Measurements from ENCODE around the gene KCP. TPM values are rescaled to one million over a fixed set of nuclear protein-coding genes. Genes with fewer than 3 reads are reported as not detected.

KCP gene
- polyA plus RNA-seq, 1 of the 3 experiments (the other 2 are of a cell fraction), result not detected

DNA sequence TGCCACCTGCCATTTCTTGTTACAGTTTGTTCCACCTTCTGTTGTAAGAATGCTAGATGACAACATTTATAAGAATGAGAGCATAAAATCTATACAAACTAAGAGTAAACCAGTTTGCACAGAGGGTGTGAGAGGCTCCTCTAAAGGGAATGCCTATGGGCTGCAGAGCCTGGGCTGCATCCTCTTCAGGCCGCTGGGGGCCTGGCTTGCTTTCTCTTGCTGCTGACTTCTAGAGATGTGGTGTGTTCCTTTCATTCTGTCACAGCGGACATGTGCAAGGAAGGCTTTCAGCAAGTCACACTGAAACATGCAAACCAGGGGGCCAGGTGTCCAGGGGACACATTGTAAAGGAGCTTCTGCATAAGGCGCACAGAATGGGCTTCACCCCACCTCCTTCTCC, 55.0 kb downstream of the KCP start:
- H3K27ac ChIP-seq (ENCODE audit: low read depth in 2 of 2, low read length in 1 of 2), result no peak overlapping the region
- H3K9me2 ChIP-seq, result no peaks in the 10 kb centered on the region
- H3F3A ChIP-seq (replicated peaks; ENCODE audit: insufficient read depth), result peaks cover 47% of the 10 kb centered on the region
- H3K4me1 ChIP-seq (ENCODE audit: control insufficient read depth in 1 of 2, insufficient read depth in 2 of 2, low read depth in 1 of 2, low read length in 1 of 2), result peaks cover 0 to 3% of the 10 kb centered on the region in 2 experiments; a peak in 1 of 4 replicates
- H2AFZ ChIP-seq (ENCODE audit: low read depth), result no peak overlapping the region
- H3K27me3 ChIP-seq (ENCODE audit: insufficient read depth), result no peaks in the 10 kb centered on the region
- H3K4me2 ChIP-seq, result no peak overlapping the region
- CTCF ChIA-PET, result no interaction called here
- WGBS (ENCODE audit: low lambda C conversion rate), result 90% methylated on average over 3 of the region's 3 CpGs
- H3K9me3 ChIP-seq, result no peaks in the 10 kb centered on the region
- no peak overlapping the region for H3K9ac ChIP-seq
- POLR2A ChIA-PET, result no interaction called here
- TF ChIP-seq RFX5 (IDR thresholded peaks at IDR 0.05; ENCODE audit: low read length), result no peak
- H4K20me1 ChIP-seq (ENCODE audit: insufficient read depth), result peaks cover 4% of the 10 kb centered on the region; the same call in 1 of the 2 replicates
- DNase-seq, result no peak
- no peaks in the 10 kb centered on the region for H3K79me2 ChIP-seq (ENCODE audit: insufficient read depth)
- H3K4me3 ChIP-seq (ENCODE audit: low read depth in 2 of 2, low read length in 1 of 2), result no peak overlapping the region
- peaks cover 50 to 66% of the 10 kb centered on the region in 2 experiments for H3K36me3 ChIP-seq (replicated peaks in 1 of 2; ENCODE audit: control insufficient read depth in 1 of 2, insufficient read depth in 2 of 2, low read length in 1 of 2)

DNA sequence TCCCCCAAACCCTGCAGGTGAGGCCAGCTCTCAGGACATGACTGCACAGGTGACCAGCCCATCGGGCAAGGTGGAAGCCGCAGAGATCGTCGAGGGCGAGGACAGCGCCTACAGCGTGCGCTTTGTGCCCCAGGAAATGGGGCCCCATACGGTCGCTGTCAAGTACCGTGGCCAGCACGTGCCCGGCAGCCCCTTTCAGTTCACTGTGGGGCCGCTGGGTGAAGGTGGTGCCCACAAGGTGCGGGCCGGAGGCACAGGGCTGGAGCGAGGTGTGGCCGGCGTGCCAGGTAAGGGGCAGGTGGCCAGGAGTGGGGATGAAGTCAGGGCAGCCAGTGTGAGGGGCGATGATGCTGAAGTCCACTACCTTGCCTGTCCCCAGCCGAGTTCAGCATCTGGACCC, 56.1 kb downstream of the KCP start:
- CTCF ChIA-PET, result no interaction called here
- H3F3A ChIP-seq (replicated peaks; ENCODE audit: insufficient read depth), result peaks cover 36% of the 10 kb centered on the region
- no peaks in the 10 kb centered on the region for H3K9me2 ChIP-seq
- H2AFZ ChIP-seq (ENCODE audit: low read depth), result no peak overlapping the region
- TF ChIP-seq, protein P1, sequence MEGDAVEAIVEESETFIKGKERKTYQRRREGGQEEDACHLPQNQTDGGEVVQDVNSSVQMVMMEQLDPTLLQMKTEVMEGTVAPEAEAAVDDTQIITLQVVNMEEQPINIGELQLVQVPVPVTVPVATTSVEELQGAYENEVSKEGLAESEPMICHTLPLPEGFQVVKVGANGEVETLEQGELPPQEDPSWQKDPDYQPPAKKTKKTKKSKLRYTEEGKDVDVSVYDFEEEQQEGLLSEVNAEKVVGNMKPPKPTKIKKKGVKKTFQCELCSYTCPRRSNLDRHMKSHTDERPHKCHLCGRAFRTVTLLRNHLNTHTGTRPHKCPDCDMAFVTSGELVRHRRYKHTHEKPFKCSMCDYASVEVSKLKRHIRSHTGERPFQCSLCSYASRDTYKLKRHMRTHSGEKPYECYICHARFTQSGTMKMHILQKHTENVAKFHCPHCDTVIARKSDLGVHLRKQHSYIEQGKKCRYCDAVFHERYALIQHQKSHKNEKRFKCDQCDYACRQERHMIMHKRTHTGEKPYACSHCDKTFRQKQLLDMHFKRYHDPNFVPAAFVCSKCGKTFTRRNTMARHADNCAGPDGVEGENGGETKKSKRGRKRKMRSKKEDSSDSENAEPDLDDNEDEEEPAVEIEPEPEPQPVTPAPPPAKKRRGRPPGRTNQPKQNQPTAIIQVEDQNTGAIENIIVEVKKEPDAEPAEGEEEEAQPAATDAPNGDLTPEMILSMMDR (IDR thresholded peaks at IDR 0.05), result no peak
- TF ChIP-seq GATA2 (CRISPR knock-in tag; IDR thresholded peaks at IDR 0.05), result no peak
- TF ChIP-seq REST (IDR thresholded peaks at IDR 0.05; ENCODE audit: low read depth, low read length), result no peak
- no peak for TF ChIP-seq FOXJ3 (CRISPR knock-in tag; IDR thresholded peaks at IDR 0.05)
- TF ChIP-seq, protein P2, sequence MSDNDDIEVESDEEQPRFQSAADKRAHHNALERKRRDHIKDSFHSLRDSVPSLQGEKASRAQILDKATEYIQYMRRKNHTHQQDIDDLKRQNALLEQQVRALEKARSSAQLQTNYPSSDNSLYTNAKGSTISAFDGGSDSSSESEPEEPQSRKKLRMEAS (IDR thresholded peaks at IDR 0.05; ENCODE audit: low read depth), result no peak
- no peak overlapping the region for H3K27ac ChIP-seq (ENCODE audit: low read depth in 2 of 2, low read length in 1 of 2)
- no peak overlapping the region for H3K4me2 ChIP-seq
- POLR2A ChIA-PET, result no interaction called here
- no peaks in the 10 kb centered on the region for H3K27me3 ChIP-seq (ENCODE audit: insufficient read depth)
- H3K36me3 ChIP-seq (replicated peaks in 1 of 2; ENCODE audit: control insufficient read depth in 1 of 2, insufficient read depth in 2 of 2, low read length in 1 of 2), result peaks cover 57 to 78% of the 10 kb centered on the region in 2 experiments
- H3K79me2 ChIP-seq (ENCODE audit: insufficient read depth), result no peaks in the 10 kb centered on the region
- WGBS (ENCODE audit: low lambda C conversion rate), result 92% methylated on average over 21 of the region's 21 CpGs
- H3K4me3 ChIP-seq (ENCODE audit: low read depth in 2 of 2, low read length in 1 of 2), result no peak overlapping the region
- no peak overlapping the region for H3K9ac ChIP-seq
- H3K4me1 ChIP-seq (ENCODE audit: control insufficient read depth in 1 of 2, insufficient read depth in 2 of 2, low read depth in 1 of 2, low read length in 1 of 2), result no peaks in the 10 kb centered on the region
- no peaks in the 10 kb centered on the region for H3K9me3 ChIP-seq
- DNase-seq, result no peak
- H4K20me1 ChIP-seq (ENCODE audit: insufficient read depth), result peaks cover 10% of the 10 kb centered on the region; the same call in 1 of the 2 replicates

All from SK-N-SH (cell line).